Measurements from ENCODE around the gene EPS15.

The EPS15 gene

GRCh38 chr1:51557168-51557567, 38.1 kb upstream of the EPS15 start:
- peaks cover 19% of the 10 kb centered on the region for H3K27me3 Mint-ChIP-seq
- H3K36me3 Mint-ChIP-seq (ENCODE audit: insufficient read depth): no peaks in the 10 kb centered on the region
- ATAC-seq (replicated peaks; ENCODE audit: extremely low read depth, poor library complexity, severe bottlenecking) (no peak), DNase-seq (ENCODE audit: low spot score in 2 of 2) (no peak)
- H3K9me3 Mint-ChIP-seq: no peaks in the 10 kb centered on the region
- H3K4me1 Mint-ChIP-seq: no peaks in the 10 kb centered on the region
- H3K27ac Mint-ChIP-seq (ENCODE audit: low read depth): no peak overlapping the region
- no peak overlapping the region for H3K4me3 Mint-ChIP-seq

GRCh38 chr1:51555866-51556619, 37.0 kb upstream of the EPS15 start:
- ATAC-seq (replicated peaks; ENCODE audit: extremely low read depth, poor library complexity, severe bottlenecking): no peak
- H3K9me3 Mint-ChIP-seq: no peaks in the 10 kb centered on the region
- no peak overlapping the region for H3K4me3 Mint-ChIP-seq
- H3K27ac Mint-ChIP-seq (ENCODE audit: low read depth): no peak overlapping the region
- H3K36me3 Mint-ChIP-seq (ENCODE audit: insufficient read depth): no peaks in the 10 kb centered on the region
- no peak for DNase-seq (ENCODE audit: low spot score in 2 of 2)
- no peaks in the 10 kb centered on the region for H3K4me1 Mint-ChIP-seq
- peaks cover 19% of the 10 kb centered on the region for H3K27me3 Mint-ChIP-seq

GRCh38 chr1:51553911-51554310, 34.8 kb upstream of the EPS15 start:
- ATAC-seq (replicated peaks; ENCODE audit: extremely low read depth, poor library complexity, severe bottlenecking) (no peak), DNase-seq (ENCODE audit: low spot score in 2 of 2) (no peak)
- Mint-ChIP-seq H3K36me3 (ENCODE audit: insufficient read depth) (no peaks in the 10 kb centered on the region), H3K27ac (ENCODE audit: low read depth) (no peak overlapping the region), H3K9me3 (no peaks in the 10 kb centered on the region), H3K4me3 (no peak overlapping the region), H3K4me1 (peaks cover 5% of the 10 kb centered on the region), H3K27me3 (peaks cover 12% of the 10 kb centered on the region)

DNA sequence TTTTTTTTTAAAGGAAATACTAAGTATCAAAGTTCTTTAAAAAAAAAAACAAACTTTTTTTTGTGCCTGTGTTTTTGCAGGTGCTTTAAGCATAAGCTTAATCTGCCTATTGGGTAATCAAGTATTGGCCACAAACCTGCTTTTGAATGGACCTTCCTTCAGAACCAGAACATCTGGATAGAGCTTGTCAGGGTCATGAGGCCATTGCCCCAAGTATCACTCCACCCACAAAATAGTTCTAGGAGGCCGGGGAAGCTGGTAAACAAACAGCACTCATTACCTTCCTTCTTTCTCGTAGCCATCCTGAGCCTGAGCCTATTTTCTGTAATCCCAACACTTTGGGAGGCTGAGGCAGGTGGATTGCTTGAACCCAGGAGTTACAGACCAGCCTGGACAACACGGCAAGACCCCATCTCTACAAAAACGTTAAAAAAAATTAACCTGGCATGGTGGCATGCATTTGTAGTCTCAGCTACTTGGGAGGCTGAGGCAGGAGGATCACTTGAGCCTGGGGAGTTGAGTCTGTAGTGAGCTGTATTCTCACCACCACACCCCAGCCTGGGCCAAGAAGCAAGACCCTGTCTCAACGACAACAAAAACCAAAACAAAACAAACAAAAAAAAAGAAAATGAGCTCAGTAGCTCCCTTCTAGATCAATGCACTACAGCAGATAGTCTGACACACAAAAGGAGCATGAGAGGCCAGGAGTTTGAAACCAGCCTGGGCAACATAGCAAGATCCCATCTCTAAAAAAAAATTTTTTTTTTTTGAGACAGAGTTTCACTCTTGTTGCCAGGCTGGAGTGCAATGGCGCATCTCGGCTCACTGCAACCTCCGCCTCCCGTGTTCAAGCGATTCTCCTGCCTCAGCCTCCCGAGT, 34.1 kb upstream of the EPS15 start:
- H3K4me3 Mint-ChIP-seq: no peak overlapping the region
- no peaks in the 10 kb centered on the region for H3K36me3 Mint-ChIP-seq (ENCODE audit: insufficient read depth)
- no peak overlapping the region for H3K27ac Mint-ChIP-seq (ENCODE audit: low read depth)
- H3K9me3 Mint-ChIP-seq: no peaks in the 10 kb centered on the region
- H3K27me3 Mint-ChIP-seq: peaks cover 5% of the 10 kb centered on the region
- H3K4me1 Mint-ChIP-seq: peaks cover 11% of the 10 kb centered on the region
- DNase-seq (ENCODE audit: low spot score in 2 of 2): no peak
- ATAC-seq (replicated peaks; ENCODE audit: extremely low read depth, poor library complexity, severe bottlenecking): no peak

DNA sequence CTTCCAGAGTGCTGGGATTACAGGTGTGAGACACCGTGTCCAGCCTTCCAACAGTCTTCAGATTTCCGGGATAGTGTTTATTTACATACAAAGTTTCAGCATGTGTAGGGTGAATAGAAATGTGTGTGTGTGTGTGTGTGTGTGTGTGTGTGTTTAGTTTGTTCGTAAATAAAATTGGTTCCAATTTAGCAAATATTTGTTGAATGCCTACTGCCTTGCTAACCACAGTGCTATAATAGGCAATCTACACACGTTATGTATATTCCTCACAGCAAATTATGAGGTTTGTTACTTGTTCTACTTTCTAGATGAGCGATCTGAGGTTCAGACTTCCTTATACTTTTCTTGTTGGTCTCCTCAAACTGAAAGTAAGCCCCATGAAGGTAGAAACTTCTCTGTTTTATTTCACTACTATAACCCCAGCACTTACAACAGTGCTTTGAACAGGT, 32.8 kb upstream of the EPS15 start:
- Mint-ChIP-seq H3K4me1 (peaks cover 11% of the 10 kb centered on the region), H3K27me3 (no peaks in the 10 kb centered on the region), H3K27ac (ENCODE audit: low read depth) (no peak overlapping the region), H3K4me3 (no peak overlapping the region), H3K36me3 (ENCODE audit: insufficient read depth) (no peaks in the 10 kb centered on the region), H3K9me3 (no peaks in the 10 kb centered on the region)
- ATAC-seq (replicated peaks; ENCODE audit: extremely low read depth, poor library complexity, severe bottlenecking): no peak
- DNase-seq (ENCODE audit: low spot score in 2 of 2): no peak

DNA sequence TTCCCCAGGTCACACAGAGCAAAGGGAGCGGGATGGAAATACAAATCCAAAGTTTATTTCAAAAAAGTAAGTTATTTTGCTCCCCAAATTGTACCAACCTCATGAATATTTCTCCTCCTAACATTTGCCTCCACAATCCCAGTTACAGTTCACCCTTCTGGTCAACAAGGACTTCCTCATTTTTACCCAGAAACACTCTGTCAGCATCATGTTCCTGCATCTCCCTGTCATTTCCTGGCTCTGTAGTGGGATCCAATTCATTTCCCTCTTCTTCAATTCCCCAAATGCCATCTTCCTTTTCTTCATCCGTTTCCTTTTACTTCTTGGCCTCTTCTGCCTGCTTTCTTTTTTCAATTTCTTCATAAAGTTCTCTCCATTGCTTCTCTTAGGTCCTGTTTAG, 32.0 kb upstream of the EPS15 start:
- H3K4me3 Mint-ChIP-seq: no peak overlapping the region
- DNase-seq (ENCODE audit: low spot score in 2 of 2) (no peak), ATAC-seq (replicated peaks; ENCODE audit: extremely low read depth, poor library complexity, severe bottlenecking) (no peak)
- H3K4me1 Mint-ChIP-seq: peaks cover 11% of the 10 kb centered on the region
- H3K27me3 Mint-ChIP-seq: no peaks in the 10 kb centered on the region
- no peak overlapping the region for H3K27ac Mint-ChIP-seq (ENCODE audit: low read depth)
- no peaks in the 10 kb centered on the region for H3K36me3 Mint-ChIP-seq (ENCODE audit: insufficient read depth)
- H3K9me3 Mint-ChIP-seq: no peaks in the 10 kb centered on the region

GRCh38 chr1:51549901-51550300, 30.8 kb upstream of the EPS15 start:
- Mint-ChIP-seq H3K27ac (ENCODE audit: low read depth) (no peak overlapping the region), H3K9me3 (no peaks in the 10 kb centered on the region), H3K4me1 (peaks cover 11% of the 10 kb centered on the region), H3K27me3 (no peaks in the 10 kb centered on the region), H3K4me3 (no peak overlapping the region), H3K36me3 (ENCODE audit: insufficient read depth) (no peaks in the 10 kb centered on the region)
- ATAC-seq (replicated peaks; ENCODE audit: extremely low read depth, poor library complexity, severe bottlenecking) (no peak), DNase-seq (ENCODE audit: low spot score in 2 of 2) (no peak)

GRCh38 chr1:51549016-51549619, 30.1 kb upstream of the EPS15 start:
- Mint-ChIP-seq H3K36me3 (ENCODE audit: insufficient read depth) (no peaks in the 10 kb centered on the region), H3K4me3 (no peak overlapping the region), H3K9me3 (no peaks in the 10 kb centered on the region), H3K4me1 (peaks cover 11% of the 10 kb centered on the region), H3K27ac (ENCODE audit: low read depth) (no peak overlapping the region), H3K27me3 (no peaks in the 10 kb centered on the region)
- DNase-seq (ENCODE audit: low spot score in 2 of 2) (no peak), ATAC-seq (replicated peaks; ENCODE audit: extremely low read depth, poor library complexity, severe bottlenecking) (no peak)

DNA sequence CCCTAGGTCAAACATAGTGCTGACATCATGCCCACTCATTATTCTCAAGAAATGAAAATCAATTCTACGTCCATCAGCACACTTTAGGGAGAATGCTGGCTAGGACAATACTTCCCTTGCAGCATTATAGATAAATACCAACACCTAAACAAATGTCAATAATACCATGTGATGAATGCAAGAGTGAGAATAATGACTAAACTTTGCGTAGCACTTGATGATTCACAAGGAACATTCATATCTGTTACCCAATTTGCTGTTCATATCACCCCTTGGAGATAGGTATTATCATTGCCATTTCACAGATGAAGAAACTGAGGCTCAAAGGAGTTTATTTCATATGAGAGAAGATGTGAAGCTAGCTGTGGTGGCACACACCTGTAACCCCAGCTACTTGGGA, 24.8 kb upstream of the EPS15 start:
- H3K4me1 Mint-ChIP-seq: peaks cover 6% of the 10 kb centered on the region
- no peaks in the 10 kb centered on the region for H3K36me3 Mint-ChIP-seq (ENCODE audit: insufficient read depth)
- DNase-seq (ENCODE audit: low spot score in 2 of 2): no peak
- H3K27me3 Mint-ChIP-seq: no peaks in the 10 kb centered on the region
- no peak overlapping the region for H3K4me3 Mint-ChIP-seq
- no peak for ATAC-seq (replicated peaks; ENCODE audit: extremely low read depth, poor library complexity, severe bottlenecking)
- no peaks in the 10 kb centered on the region for H3K9me3 Mint-ChIP-seq
- no peak overlapping the region for H3K27ac Mint-ChIP-seq (ENCODE audit: low read depth)

DNA sequence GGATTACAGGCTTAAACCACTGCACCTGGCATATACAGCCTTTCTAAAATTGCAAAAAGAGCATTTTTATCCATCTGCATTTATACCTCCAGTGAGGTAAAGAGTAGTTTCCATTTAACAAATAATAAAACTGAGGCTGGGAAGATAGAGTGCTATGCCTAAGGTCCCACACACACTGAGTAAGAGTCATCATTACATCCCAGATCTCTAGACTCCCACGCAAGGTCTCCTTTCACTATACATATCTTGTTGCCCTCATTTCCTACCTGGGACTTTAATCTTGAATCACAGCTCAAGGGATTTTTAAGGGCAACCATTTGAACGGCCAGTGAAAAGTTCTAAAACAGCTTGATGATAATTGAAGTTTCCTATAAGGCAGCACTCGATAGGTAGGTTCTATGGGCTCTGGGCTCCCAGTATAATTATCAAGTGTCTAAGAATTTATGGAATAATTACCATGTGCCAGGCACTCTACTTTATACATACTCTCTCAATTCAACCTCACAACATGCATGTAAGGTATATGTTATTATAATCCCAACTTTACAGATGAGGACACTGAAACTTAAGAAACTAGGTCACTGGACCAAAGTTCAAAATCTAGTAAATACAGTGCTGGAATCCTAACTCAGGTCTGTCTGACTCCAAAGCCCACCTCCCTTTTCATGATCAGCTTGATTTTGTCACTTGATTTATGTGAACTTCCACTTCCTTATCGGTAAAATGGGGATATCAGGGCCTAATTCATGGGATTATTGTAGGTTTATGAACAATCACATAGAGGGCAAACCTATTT, 23.3 kb upstream of the EPS15 start:
- Mint-ChIP-seq H3K4me1 (no peaks in the 10 kb centered on the region), H3K9me3 (no peaks in the 10 kb centered on the region), H3K27me3 (no peaks in the 10 kb centered on the region), H3K4me3 (no peak overlapping the region), H3K36me3 (ENCODE audit: insufficient read depth) (no peaks in the 10 kb centered on the region), H3K27ac (ENCODE audit: low read depth) (no peak overlapping the region)
- ATAC-seq (replicated peaks; ENCODE audit: extremely low read depth, poor library complexity, severe bottlenecking) (no peak), DNase-seq (ENCODE audit: low spot score in 2 of 2) (no peak)

GRCh38 chr1:51541313-51542050, 22.4 kb upstream of the EPS15 start:
- no peaks in the 10 kb centered on the region for H3K9me3 Mint-ChIP-seq
- no peak overlapping the region for H3K4me3 Mint-ChIP-seq
- DNase-seq (ENCODE audit: low spot score in 2 of 2) (no peak), ATAC-seq (replicated peaks; ENCODE audit: extremely low read depth, poor library complexity, severe bottlenecking) (no peak)
- no peaks in the 10 kb centered on the region for H3K36me3 Mint-ChIP-seq (ENCODE audit: insufficient read depth)
- H3K27me3 Mint-ChIP-seq: no peaks in the 10 kb centered on the region
- H3K4me1 Mint-ChIP-seq: no peaks in the 10 kb centered on the region
- H3K27ac Mint-ChIP-seq (ENCODE audit: low read depth): no peak overlapping the region

GRCh38 chr1:51537568-51537967, 18.5 kb upstream of the EPS15 start:
- Mint-ChIP-seq H3K27ac (ENCODE audit: low read depth) (no peak overlapping the region), H3K4me3 (no peak overlapping the region), H3K4me1 (peaks cover 4% of the 10 kb centered on the region), H3K36me3 (ENCODE audit: insufficient read depth) (no peaks in the 10 kb centered on the region), H3K27me3 (no peaks in the 10 kb centered on the region), H3K9me3 (no peaks in the 10 kb centered on the region)
- DNase-seq (ENCODE audit: low spot score in 2 of 2) (no peak), ATAC-seq (replicated peaks; ENCODE audit: extremely low read depth, poor library complexity, severe bottlenecking) (no peak)
